Progenitor cell of endocrine pancreas (in vitro differentiated cells): ENCODE data around the gene MAD1L1. TPM values are rescaled to one million over a fixed set of nuclear protein-coding genes. Genes with fewer than 3 reads are reported as not detected.

Experiments
- DNase-seq: peaks from one replicate; pipeline ENCODE4 v3.0.0; 2021; ENCODE audit warnings: low spot score; ENCODE audit not compliant: unreplicated experiment
- H3K27ac Mint-ChIP-seq: 2 replicates; pipeline ENCODE4 v1.8.0; 2021; ENCODE audit warnings: mild to moderate bottlenecking, moderate library complexity, mixed read lengths
- H3K27me3 Mint-ChIP-seq: 2 replicates; pipeline ENCODE4 v1.8.0; 2021; ENCODE audit warnings: mixed read lengths
- H3K36me3 Mint-ChIP-seq: 2 replicates; pipeline ENCODE4 v1.8.0; 2022; ENCODE audit warnings: mixed read lengths; ENCODE audit not compliant: insufficient read depth
- H3K4me1 Mint-ChIP-seq: 2 replicates; pipeline ENCODE4 v1.8.0; 2021; ENCODE audit warnings: low read depth, mixed read lengths
- H3K4me3 Mint-ChIP-seq: 2 replicates; pipeline ENCODE4 v1.8.0; 2021; ENCODE audit warnings: low read depth, mild to moderate bottlenecking, moderate library complexity, mixed read lengths
- H3K9me3 Mint-ChIP-seq: 2 replicates; pipeline ENCODE4 v1.8.0; 2021; ENCODE audit warnings: low read depth, mixed read lengths
- CTCF ChIP-seq: fragments of 200-600 bp; sonication (generic); IDR thresholded peaks from one replicate; pipeline ENCODE4 v1.5.0; 2021; ENCODE audit warnings: antibody characterized with exemption, mild to moderate bottlenecking; ENCODE audit not compliant: unreplicated experiment
- total RNA-seq: library from RNA; stranded (reverse); gene quantifications from 2 replicates; pipeline ENCODE4 v1.2.1, GENCODE V29; 2021

The MAD1L1 gene
- total RNA-seq, 1 donor from 2014 or later, result 49.8 TPM

- DNase-seq, result no peak
- Mint-ChIP-seq H3K27me3 (no peaks in the 10 kb centered on the region), H3K36me3 (peaks cover 14% of the 10 kb centered on the region), H3K4me1 (no peaks in the 10 kb centered on the region), H3K4me3 (no peak overlapping the region), H3K9me3 (no peaks in the 10 kb centered on the region), H3K27ac (no peak overlapping the region)
- TF ChIP-seq CTCF, result no peak
These were observed 30.9 kb downstream of the MAD1L1 start for GRCh38 chr7:2201686-2202360.

GRCh38 chr7:2201128-2201527 is 31.6 kb downstream of the MAD1L1 start:
- no peak for DNase-seq
- H3K4me3 Mint-ChIP-seq, result no peak overlapping the region
- H3K36me3 Mint-ChIP-seq, result peaks cover 15% of the 10 kb centered on the region
- no peaks in the 10 kb centered on the region for H3K27me3 Mint-ChIP-seq
- H3K9me3 Mint-ChIP-seq, result no peaks in the 10 kb centered on the region
- H3K4me1 Mint-ChIP-seq, result no peaks in the 10 kb centered on the region
- TF ChIP-seq CTCF, result no peak
- no peak overlapping the region for H3K27ac Mint-ChIP-seq

GRCh38 chr7:2200584-2200980 is 32.2 kb downstream of the MAD1L1 start:
- Mint-ChIP-seq H3K9me3 (no peaks in the 10 kb centered on the region), H3K4me3 (no peak overlapping the region), H3K27ac (no peak overlapping the region), H3K4me1 (no peaks in the 10 kb centered on the region), H3K27me3 (no peaks in the 10 kb centered on the region), H3K36me3 (peaks cover 18% of the 10 kb centered on the region)
- no peak for DNase-seq
- TF ChIP-seq CTCF, result no peak

GRCh38 chr7:2199956-2200583 is 32.7 kb downstream of the MAD1L1 start:
- Mint-ChIP-seq H3K9me3 (no peaks in the 10 kb centered on the region), H3K36me3 (peaks cover 18% of the 10 kb centered on the region), H3K27ac (no peak overlapping the region), H3K4me3 (no peak overlapping the region), H3K27me3 (no peaks in the 10 kb centered on the region), H3K4me1 (no peaks in the 10 kb centered on the region)
- TF ChIP-seq CTCF, result no peak
- no peak for DNase-seq

- H3K4me3 Mint-ChIP-seq, result no peak overlapping the region
- H3K4me1 Mint-ChIP-seq, result no peaks in the 10 kb centered on the region
- H3K9me3 Mint-ChIP-seq, result no peaks in the 10 kb centered on the region
- H3K27me3 Mint-ChIP-seq, result no peaks in the 10 kb centered on the region
- H3K36me3 Mint-ChIP-seq, result peaks cover 20% of the 10 kb centered on the region
- no peak for TF ChIP-seq CTCF
- DNase-seq, result no peak
- no peak overlapping the region for H3K27ac Mint-ChIP-seq
These were observed 33.2 kb downstream of the MAD1L1 start for GRCh38 chr7:2199528-2199927.
